ENCODE data around the gene JMJD8.

JMJD8 gene

GRCh38 chr16:674968-675883 lies 8.9 kb downstream of the JMJD8 start, which contains the start of gene RHBDL1:
RHBDL1 (plus strand) TSS chr16:675671; CDS start chr16:675791, 120 bp downstream.
- no peak for DNase-seq

- DNase-seq, result no peak
Measured at GRCh38 chr16:674214-674881, 9.8 kb downstream of the JMJD8 start.

GRCh38 chr16:673399-673991 lies 10.6 kb downstream of the JMJD8 start:
- DNase-seq, result no peak

DNA sequence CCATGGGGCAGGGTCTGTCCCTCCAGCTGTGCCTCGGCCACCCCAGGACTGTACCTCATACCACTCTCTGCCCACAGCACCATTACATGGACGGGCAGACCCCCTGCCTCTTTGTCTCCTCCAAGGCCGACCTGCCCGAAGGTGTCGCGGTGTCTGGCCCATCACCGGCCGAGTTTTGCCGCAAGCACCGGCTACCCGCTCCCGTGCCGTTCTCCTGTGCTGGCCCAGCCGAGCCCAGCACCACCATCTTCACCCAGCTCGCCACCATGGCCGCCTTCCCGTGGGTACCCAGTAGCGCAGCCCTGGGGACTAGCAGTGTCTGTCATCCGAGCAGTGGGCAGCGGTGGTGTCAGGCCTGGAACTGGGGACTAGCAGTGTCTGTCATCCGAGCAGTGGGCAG lies 11.3 kb downstream of the JMJD8 start:
- DNase-seq, result no peak

DNA sequence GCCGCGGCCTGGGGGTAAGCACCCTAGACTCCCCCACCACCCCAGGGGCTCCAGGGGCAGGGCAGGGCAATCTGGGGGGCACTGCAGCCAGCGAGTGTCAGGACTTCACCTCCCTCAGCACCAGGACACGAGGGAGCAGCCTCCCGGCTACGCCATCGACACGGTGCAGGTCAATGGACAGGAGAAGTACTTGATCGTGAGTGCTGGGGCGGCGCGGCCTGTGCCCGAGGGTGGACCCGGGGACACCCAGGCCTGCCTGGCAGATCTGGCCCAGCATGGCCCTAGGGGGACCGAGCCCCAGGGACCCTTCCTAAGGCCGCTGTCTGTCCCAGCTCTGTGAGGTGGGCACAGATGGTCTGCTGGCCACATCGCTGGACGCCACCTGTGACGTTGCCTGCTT lies 11.8 kb downstream of the JMJD8 start:
- no peak for DNase-seq

DNA sequence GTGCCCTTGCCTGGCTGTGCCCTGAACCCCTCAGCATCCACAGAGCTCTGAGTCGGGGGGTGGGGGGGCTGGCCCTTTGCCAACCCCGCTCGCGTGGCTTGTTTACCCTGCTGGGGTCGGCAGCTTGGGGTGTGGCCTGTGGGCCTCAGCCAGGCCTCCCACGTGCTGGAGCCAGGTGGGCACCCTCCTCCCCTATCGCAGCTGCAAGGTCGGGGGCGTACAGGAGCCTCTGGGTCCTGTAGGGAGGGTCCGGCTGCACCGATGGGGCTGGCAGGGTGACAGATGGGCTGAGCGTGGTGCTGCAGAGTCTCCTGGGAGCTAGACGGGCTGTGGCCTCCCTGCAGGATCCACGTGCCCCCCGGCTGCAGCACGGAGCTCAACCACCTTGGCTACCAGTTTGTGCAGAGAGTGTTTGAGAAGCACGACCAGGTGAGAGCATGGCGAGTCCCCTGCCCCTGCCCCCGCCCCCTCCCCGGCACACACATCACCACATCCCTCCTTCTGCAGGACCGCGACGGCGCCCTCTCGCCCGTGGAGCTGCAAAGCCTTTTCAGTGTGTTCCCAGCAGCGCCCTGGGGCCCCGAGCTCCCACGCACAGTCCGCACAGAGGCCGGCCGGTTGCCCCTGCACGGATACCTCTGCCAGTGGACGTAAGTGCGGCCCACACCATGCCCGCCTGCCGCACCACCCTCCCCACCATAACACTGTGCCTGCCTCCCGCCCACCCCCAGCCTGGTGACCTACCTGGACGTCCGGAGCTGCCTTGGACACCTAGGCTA lies 12.6 kb downstream of the JMJD8 start:
- no peak for DNase-seq

GRCh38 chr16:670485-671352 lies 13.4 kb downstream of the JMJD8 start:
- no peak for DNase-seq

DNA sequence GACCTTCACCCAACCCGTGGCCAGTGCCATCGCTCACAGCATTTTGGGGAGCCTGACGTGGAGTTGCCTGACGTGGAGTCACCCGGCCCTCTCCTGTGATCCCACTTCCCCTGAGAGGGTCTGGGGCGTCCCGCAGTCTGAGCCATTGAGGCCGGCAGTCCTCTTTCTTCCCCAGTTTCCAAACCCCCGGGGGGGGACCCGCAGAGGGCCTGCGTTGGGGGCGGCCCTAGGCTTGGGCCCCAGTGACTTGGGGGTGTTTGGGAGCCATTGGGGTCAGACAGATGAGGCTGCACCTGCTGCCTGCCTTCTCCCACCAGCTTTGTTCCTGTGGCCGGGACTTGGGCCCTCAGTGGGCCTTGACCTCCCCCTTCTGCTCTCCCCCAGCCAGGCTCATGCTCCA lies 14.5 kb downstream of the JMJD8 start:
- no peak for DNase-seq

DNA sequence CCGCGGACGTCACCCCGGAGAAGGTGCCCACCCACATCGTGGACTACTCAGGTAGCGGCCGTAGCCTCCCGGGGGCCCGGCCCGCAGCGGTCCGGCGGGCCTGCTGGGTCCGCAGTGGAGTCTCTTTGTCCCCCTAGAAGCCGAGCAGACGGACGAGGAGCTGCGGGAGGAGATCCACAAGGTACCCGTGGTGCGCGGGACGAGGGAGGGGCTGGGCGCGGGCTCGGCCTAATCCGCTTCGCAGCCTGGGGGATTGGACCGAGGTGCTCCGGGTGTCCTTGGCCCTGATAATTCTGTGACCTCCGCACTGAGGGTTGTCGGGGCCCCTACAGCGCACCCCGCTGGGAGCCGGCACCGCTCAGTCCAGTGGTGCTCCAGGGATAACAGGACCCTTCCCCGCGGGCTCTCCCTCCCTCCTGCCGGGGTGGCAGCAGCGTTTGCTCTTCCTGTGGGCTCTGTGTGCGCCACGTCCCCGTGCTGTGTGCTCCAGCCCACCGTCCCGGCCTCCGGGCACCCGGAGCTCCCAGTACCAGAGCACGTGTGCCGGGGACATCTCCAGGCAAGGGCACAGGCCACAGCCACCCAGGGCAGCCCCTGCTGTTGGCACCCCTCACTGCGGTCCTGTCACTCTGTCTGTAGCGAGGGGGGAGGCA lies 15.5 kb downstream of the JMJD8 start:
- no peak for DNase-seq

DNA sequence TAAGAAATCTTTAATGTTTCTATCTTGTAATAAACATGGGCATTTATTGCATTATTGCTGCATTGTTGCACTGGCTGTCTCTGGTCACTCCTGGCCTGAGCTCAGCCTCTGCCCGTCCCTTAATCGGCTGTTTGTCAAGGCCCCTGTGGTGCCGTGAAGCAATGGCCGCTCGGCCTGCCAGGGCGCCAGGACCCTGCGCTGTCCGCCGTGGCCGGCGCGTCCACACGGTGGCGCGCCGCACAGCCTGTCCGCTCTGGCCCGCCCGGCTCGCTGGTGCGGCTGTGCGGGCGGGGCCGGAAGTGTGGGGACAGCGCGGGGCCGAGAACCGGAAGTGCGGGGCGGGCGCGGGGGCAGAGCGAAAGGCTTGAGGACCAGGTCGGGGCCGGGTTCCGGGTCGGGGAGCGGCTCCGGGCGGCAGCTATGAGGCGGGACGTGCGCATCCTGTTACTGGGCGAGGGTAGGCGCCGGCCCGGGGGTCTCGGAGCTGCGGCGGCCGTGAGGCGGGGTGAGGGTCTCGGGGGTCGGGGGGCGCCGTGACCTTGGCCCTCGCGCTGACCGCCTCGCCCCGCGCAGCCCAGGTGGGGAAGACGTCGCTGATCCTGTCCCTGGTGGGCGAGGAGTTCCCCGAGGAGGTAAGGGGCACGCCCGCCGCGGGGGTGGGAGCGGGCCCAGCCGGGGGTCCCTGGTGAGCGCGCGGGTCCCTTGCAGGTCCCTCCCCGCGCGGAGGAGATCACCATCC lies 16.2 kb downstream of the JMJD8 start, which contains the start of gene RHOT2:
Gene RHOT2 (plus strand): TSS at position 353 of the 739 bp plus-strand sequence. CDS start 68 bp downstream, at position 421.
- DNase-seq, result peak; percentile 93

- no peak for DNase-seq
Measured at GRCh38 chr16:667113-667779, 16.9 kb downstream of the JMJD8 start.

GRCh38 chr16:666572-666971 lies 17.6 kb downstream of the JMJD8 start:
- DNase-seq, result no peak

- DNase-seq, result no peak
Measured at GRCh38 chr16:662597-662996, 21.5 kb downstream of the JMJD8 start.

DNA sequence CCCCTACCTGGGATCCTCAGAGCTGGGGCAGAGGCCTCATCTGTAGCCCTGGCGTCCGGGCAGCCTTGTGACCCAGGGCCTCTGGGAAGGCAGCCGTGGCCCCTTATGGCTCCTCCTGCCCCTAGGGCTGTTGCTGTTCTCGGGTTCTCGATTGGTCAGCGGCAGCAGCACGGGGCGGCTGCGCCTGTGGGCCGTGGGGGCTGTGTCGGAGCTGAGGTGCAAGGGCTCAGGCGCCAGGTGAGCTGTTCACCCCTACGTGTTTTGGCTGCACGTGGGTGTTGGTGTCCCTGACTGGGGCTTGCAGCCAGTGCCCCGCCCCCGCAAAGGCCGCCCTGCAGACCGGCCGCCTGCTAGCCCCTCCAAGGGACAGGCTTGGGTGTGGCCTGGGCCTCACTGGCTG lies 22.0 kb downstream of the JMJD8 start:
- DNase-seq, result no peak

DNA sequence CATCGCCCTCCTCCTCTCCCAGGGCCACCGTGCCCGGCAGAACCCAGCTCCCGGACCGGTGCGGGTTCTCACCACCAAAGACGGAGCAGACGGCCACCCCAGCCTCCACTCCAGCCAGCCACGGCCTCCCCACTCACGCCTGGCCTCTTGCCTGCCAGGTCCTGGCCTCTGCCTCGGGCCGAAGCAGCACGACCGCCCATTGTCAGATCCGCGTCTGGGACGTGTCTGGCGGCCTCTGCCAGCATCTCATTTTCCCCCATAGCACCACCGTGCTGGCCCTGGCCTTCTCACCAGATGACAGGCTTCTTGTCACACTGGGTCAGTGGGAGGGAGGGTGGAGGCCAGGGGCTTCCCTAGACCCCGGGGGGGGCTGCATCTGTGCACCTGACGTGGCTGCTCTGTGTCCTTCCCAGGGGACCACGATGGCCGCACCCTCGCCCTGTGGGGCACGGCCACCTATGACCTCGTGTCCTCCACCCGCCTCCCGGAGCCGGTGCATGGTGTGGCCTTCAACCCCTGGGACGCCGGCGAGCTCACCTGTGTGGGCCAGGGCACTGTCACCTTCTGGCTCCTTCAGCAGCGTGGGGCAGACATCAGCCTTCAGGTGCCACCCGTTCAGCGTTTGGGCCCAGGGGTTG lies 22.8 kb downstream of the JMJD8 start:
- DNase-seq, result no peak

- DNase-seq, result peak; percentile 69
Measured at GRCh38 chr16:660459-661183, 23.5 kb downstream of the JMJD8 start.

DNA sequence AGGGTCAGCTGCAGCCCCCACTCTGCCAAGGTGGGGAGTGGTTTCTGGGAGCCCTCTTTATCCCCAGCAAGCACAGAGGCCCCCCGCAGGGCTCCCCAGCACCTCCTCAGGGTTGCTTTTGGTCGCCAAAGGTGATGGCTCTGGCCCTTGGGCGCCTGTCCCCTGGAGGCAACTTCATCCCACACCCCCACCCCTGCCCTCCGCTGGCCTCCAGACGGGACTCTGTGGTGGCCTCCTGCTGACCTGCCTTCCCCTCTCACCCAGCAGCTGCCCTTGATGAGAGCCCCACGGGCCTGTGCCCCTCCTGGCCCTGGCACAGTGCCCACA lies 24.0 kb downstream of the JMJD8 start:
- no peak for DNase-seq

- no peak for DNase-seq
Measured at GRCh38 chr16:659618-660017, 24.5 kb downstream of the JMJD8 start.
